ENCODE results near the gene MAP4K3.
"Not testable (repeated sequence)": the region's sequence is repeated elsewhere in the genome, so short reads cannot be mapped to it uniquely, and the experiment has no call there.

The MAP4K3 gene

GRCh38 chr2:39260087-39260486 is 177.0 kb downstream of the MAP4K3 start:
- no peak for TF ChIP-seq CTCF (IDR thresholded peaks at IDR 0.05; ENCODE audit: low read depth, low read length)
- in situ Hi-C loops (cut with HindIII; ENCODE audit: low sequenced_read_pairs): no loop called here
- no peak overlapping the region for H3K4me3 ChIP-seq (ENCODE audit: low read depth, low read length)
- DNase-seq (ENCODE audit: low read depth, low spot score): no peak

- TF ChIP-seq CTCF (IDR thresholded peaks at IDR 0.05; ENCODE audit: low read depth, low read length): no peak
- no peak for DNase-seq (ENCODE audit: low read depth, low spot score)
- H3K4me3 ChIP-seq (ENCODE audit: low read depth, low read length): no peak overlapping the region
- in situ Hi-C loops (cut with HindIII; ENCODE audit: low sequenced_read_pairs): no loop called here
Measured at GRCh38 chr2:39256040-39256439, 181.0 kb downstream of the MAP4K3 start.

- no peak for DNase-seq (ENCODE audit: low read depth, low spot score)
- TF ChIP-seq CTCF (IDR thresholded peaks at IDR 0.05; ENCODE audit: low read depth, low read length): no peak
- no peak overlapping the region for H3K4me3 ChIP-seq (ENCODE audit: low read depth, low read length)
- in situ Hi-C loops (cut with HindIII; ENCODE audit: low sequenced_read_pairs): no loop called here
Measured at GRCh38 chr2:39252888-39253518, 184.1 kb downstream of the MAP4K3 start.

- in situ Hi-C loops (cut with HindIII; ENCODE audit: low sequenced_read_pairs): no loop called here
- no peak for TF ChIP-seq CTCF (IDR thresholded peaks at IDR 0.05; ENCODE audit: low read depth, low read length)
- no peak overlapping the region for H3K4me3 ChIP-seq (ENCODE audit: low read depth, low read length)
- no peak for DNase-seq (ENCODE audit: low read depth, low spot score)
Measured at GRCh38 chr2:39247512-39248043, 189.5 kb downstream of the MAP4K3 start.

- no peak for TF ChIP-seq CTCF (IDR thresholded peaks at IDR 0.05; ENCODE audit: low read depth, low read length)
- DNase-seq (ENCODE audit: low read depth, low spot score): no peak
- in situ Hi-C loops (cut with HindIII; ENCODE audit: low sequenced_read_pairs): no loop called here
- H3K4me3 ChIP-seq (ENCODE audit: low read depth, low read length): no peak overlapping the region
Measured at GRCh38 chr2:39246382-39246980, 190.6 kb downstream of the MAP4K3 start.

- in situ Hi-C loops (cut with HindIII; ENCODE audit: low sequenced_read_pairs); H3K4me3 ChIP-seq (ENCODE audit: low read depth, low read length); DNase-seq (ENCODE audit: low read depth, low spot score): not testable (repeated sequence)
Measured at GRCh38 chr2:39244963-39245625, 192.0 kb downstream of the MAP4K3 start.

- H3K4me3 ChIP-seq (ENCODE audit: low read depth, low read length): peak overlapping the region; percentile 43
- in situ Hi-C loops (cut with HindIII; ENCODE audit: low sequenced_read_pairs); DNase-seq (ENCODE audit: low read depth, low spot score): not testable (repeated sequence)
Measured at GRCh38 chr2:39244241-39244862, 192.7 kb downstream of the MAP4K3 start.

Measured in astrocyte of the spinal cord (primary cell).